Inflammatory macrophage treated with lipopolysaccharide for 1 hour (primary cell): ENCODE results near the gene LRP6.
"Not testable (repeated sequence)": the region's sequence is repeated elsewhere in the genome, so short reads cannot be mapped to it uniquely, and the experiment has no call there.

Source experiments
- DNase-seq, 2 donors: peaks; one replicate each; pipeline ENCODE4 v3.0.0-alpha.2; 2020 to 2022

The LRP6 gene

GRCh38 chr12:12265035-12265434 lies 1.8 kb downstream of the LRP6 start:
- no peak for DNase-seq

- no peak for DNase-seq
These were observed 2.9 kb downstream of the LRP6 start for GRCh38 chr12:12263909-12264308.

GRCh38 chr12:12256291-12256757 lies 10.5 kb downstream of the LRP6 start:
- DNase-seq: not testable (repeated sequence)

- no peak for DNase-seq
These were observed 12.3 kb downstream of the LRP6 start for GRCh38 chr12:12254553-12254952.

GRCh38 chr12:12249216-12250050 lies 17.4 kb downstream of the LRP6 start:
- no peak for DNase-seq

- DNase-seq: no peak
These were observed 19.3 kb downstream of the LRP6 start for GRCh38 chr12:12247584-12247983.

GRCh38 chr12:12244341-12244740 lies 22.5 kb downstream of the LRP6 start:
- no peak for DNase-seq

- DNase-seq: no peak
These were observed 26.0 kb downstream of the LRP6 start for GRCh38 chr12:12240662-12241340.

- no peak for DNase-seq
These were observed 27.7 kb downstream of the LRP6 start for GRCh38 chr12:12239127-12239526.

- DNase-seq: no peak
These were observed 28.2 kb downstream of the LRP6 start for GRCh38 chr12:12238605-12239004.

GRCh38 chr12:12236896-12237295 lies 29.9 kb downstream of the LRP6 start:
- DNase-seq: no peak

- DNase-seq: no peak
These were observed 36.6 kb downstream of the LRP6 start for GRCh38 chr12:12230275-12230674.

GRCh38 chr12:12229556-12230092 lies 37.2 kb downstream of the LRP6 start:
- no peak for DNase-seq

- no peak for DNase-seq
These were observed 38.4 kb downstream of the LRP6 start for GRCh38 chr12:12228402-12228801.

GRCh38 chr12:12226187-12226586 lies 40.7 kb downstream of the LRP6 start:
- no peak for DNase-seq

- DNase-seq: no peak
These were observed 42.5 kb downstream of the LRP6 start for GRCh38 chr12:12224240-12224940.

GRCh38 chr12:12221560-12221959 lies 45.3 kb downstream of the LRP6 start:
- DNase-seq: no peak

GRCh38 chr12:12219664-12220063 lies 47.2 kb downstream of the LRP6 start:
- no peak for DNase-seq

- no peak for DNase-seq
These were observed 49.9 kb downstream of the LRP6 start for GRCh38 chr12:12217018-12217359.

- DNase-seq: peak; percentile 45
These were observed 50.4 kb downstream of the LRP6 start for GRCh38 chr12:12216349-12217017.

GRCh38 chr12:12214635-12215131 lies 52.2 kb downstream of the LRP6 start:
- peak in 1 of 2 donors; percentile 16 for DNase-seq

- DNase-seq: no peak
These were observed 52.6 kb downstream of the LRP6 start for GRCh38 chr12:12214201-12214600.

GRCh38 chr12:12212769-12213168 lies 54.1 kb downstream of the LRP6 start:
- no peak for DNase-seq
